ENCODE results near the gene MRPL17.
"Not testable (repeated sequence)": the region's sequence is repeated elsewhere in the genome, so short reads cannot be mapped to it uniquely, and the experiment has no call there.

DNA sequence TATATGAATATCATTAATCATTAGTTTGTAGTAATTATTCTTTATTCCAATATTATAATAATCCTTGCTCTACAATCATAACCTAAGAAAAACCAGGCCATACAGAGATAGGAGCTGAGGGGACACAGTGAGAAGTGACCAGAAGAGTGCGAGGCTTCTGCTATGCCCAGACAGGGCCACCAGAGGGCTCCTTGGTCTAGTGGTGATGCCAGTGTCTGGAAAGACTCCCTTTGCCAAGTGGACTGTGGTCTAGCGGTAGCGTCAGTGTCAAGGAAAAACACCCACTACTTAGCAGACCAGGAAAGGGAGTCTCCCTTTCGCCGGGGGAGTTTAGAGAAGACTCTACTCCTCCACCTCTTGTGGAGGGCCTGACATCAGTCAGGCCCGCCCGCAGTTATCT lies 28.4 kb upstream of the MRPL17 start:
- TF ChIP-seq, protein P1, sequence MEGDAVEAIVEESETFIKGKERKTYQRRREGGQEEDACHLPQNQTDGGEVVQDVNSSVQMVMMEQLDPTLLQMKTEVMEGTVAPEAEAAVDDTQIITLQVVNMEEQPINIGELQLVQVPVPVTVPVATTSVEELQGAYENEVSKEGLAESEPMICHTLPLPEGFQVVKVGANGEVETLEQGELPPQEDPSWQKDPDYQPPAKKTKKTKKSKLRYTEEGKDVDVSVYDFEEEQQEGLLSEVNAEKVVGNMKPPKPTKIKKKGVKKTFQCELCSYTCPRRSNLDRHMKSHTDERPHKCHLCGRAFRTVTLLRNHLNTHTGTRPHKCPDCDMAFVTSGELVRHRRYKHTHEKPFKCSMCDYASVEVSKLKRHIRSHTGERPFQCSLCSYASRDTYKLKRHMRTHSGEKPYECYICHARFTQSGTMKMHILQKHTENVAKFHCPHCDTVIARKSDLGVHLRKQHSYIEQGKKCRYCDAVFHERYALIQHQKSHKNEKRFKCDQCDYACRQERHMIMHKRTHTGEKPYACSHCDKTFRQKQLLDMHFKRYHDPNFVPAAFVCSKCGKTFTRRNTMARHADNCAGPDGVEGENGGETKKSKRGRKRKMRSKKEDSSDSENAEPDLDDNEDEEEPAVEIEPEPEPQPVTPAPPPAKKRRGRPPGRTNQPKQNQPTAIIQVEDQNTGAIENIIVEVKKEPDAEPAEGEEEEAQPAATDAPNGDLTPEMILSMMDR (IDR thresholded peaks at IDR 0.05), result not testable (repeated sequence)
- not testable (repeated sequence) for TF ChIP-seq POLR2AphosphoS5, EP300, POLR2A (IDR thresholded peaks at IDR 0.05)

Measured in sigmoid colon (tissue), 4 donors.